Tracheal epithelial cell (primary cell): ENCODE measurements around the gene SLC25A10. TPM values are rescaled to one million over a fixed set of nuclear protein-coding genes. Genes with fewer than 3 reads are reported as not detected.

Experiments used
- total RNA-seq: library from RNA; depleted of rRNA; stranded (reverse); fragments of >200 nt; gene quantifications from 2 replicates; pipeline ENCODE4 v1.2.1, GENCODE V29; 2014

SLC25A10 gene
- total RNA-seq, result 27.9 and 34.5 TPM in 2 replicates

GRCh38 chr17:81711814-81712467 lies at the start of gene SLC25A10:
TSS of gene SLC25A10 (plus strand) at chr17:81712284. CDS start at chr17:81712427, 143 bp downstream.

GRCh38 chr17:81666342-81667191 lies 45.5 kb upstream of the SLC25A10 start, which contains the start of the genes CCDC137 and OXLD1:
TSS of gene CCDC137 (plus strand) at chr17:81666737. CDS start at chr17:81666767, 30 bp downstream.
TSS of gene OXLD1 (minus strand) at chr17:81666605. CDS start at chr17:81666577, 28 bp downstream.

GRCh38 chr17:81683584-81684441 lies 28.3 kb upstream of the SLC25A10 start, which contains the start of the genes ARL16 and HGS:
TSS of gene ARL16 (minus strand) at chr17:81683797. CDS start at chr17:81683753, 44 bp downstream.
TSS of gene HGS (plus strand) at chr17:81684011. CDS start at chr17:81684067, 56 bp downstream.

GRCh38 chr17:81702934-81703746 lies 8.9 kb upstream of the SLC25A10 start, which contains the start of gene MRPL12:
TSS of gene MRPL12 (plus strand) at chr17:81703367. CDS start at chr17:81703502, 135 bp downstream.

Other genes starting within 250 kb of the SLC25A10 start
- gene ACTG1, start 199.5 kb upstream of the SLC25A10 start, total RNA-seq, result 1,714 and 6,233 TPM in 2 replicates
- under 0.01 and 1.9 TPM in 2 replicates for gene FSCN2, start 183.9 kb upstream of the SLC25A10 start, total RNA-seq
- gene FAAP100, start 159.9 kb upstream of the SLC25A10 start, total RNA-seq, result 15.1 and 22.9 TPM in 2 replicates
- 44.3 and 48.9 TPM in 2 replicates for gene NPLOC4, start 75.2 kb upstream of the SLC25A10 start, total RNA-seq
- gene TSPAN10, start 75.1 kb upstream of the SLC25A10 start, total RNA-seq, result 0.21 and 0.48 TPM in 2 replicates
- gene PDE6G, start 55.7 kb upstream of the SLC25A10 start, total RNA-seq, result 0.72 TPM in 1 of 2 replicates, not detected in the other
- gene OXLD1, start 45.7 kb upstream of the SLC25A10 start, total RNA-seq, result 57.8 and 61.0 TPM in 2 replicates
- gene CCDC137, start 45.5 kb upstream of the SLC25A10 start, total RNA-seq, result 5.8 and 8.7 TPM in 2 replicates
- 21.7 and 27.2 TPM in 2 replicates for gene ARL16, start 28.5 kb upstream of the SLC25A10 start, total RNA-seq
- 91.4 and 114 TPM in 2 replicates for gene HGS, start 28.3 kb upstream of the SLC25A10 start, total RNA-seq
- gene MRPL12, start 8.9 kb upstream of the SLC25A10 start, total RNA-seq, result 6.3 and 9.8 TPM in 2 replicates
- not detected in 2 replicates for gene GCGR, start 91.9 kb downstream of the SLC25A10 start, total RNA-seq
- gene MCRIP1, start 121.0 kb downstream of the SLC25A10 start, total RNA-seq, result 31.5 and 63.1 TPM in 2 replicates
- gene PPP1R27, start 122.8 kb downstream of the SLC25A10 start, total RNA-seq, result not detected in 2 replicates
- 624 and 855 TPM in 2 replicates for gene P4HB, start 148.3 kb downstream of the SLC25A10 start, total RNA-seq
- gene ARHGDIA, start 159.1 kb downstream of the SLC25A10 start, total RNA-seq, result 124 and 148 TPM in 2 replicates
- gene ALYREF, start 179.3 kb downstream of the SLC25A10 start, total RNA-seq, result 61.4 and 116 TPM in 2 replicates
- gene ANAPC11, start 179.4 kb downstream of the SLC25A10 start, total RNA-seq, result 130 and 132 TPM in 2 replicates
- 1.9 and 2.6 TPM in 2 replicates for gene NPB, start 190.0 kb downstream of the SLC25A10 start, total RNA-seq
- 24.3 and 34.5 TPM in 2 replicates for gene PCYT2, start 199.1 kb downstream of the SLC25A10 start, total RNA-seq
- 26.9 and 29.9 TPM in 2 replicates for gene SIRT7, start 205.9 kb downstream of the SLC25A10 start, total RNA-seq
- gene MAFG, start 215.5 kb downstream of the SLC25A10 start, total RNA-seq, result 16.9 and 22.2 TPM in 2 replicates
- 126 and 176 TPM in 2 replicates for gene PYCR1, start 225.0 kb downstream of the SLC25A10 start, total RNA-seq
- not detected in 2 replicates for gene MYADML2, start 234.9 kb downstream of the SLC25A10 start, total RNA-seq
- gene NOTUM, start 248.9 kb downstream of the SLC25A10 start, total RNA-seq, result not detected in 2 replicates